ENCODE measurements around the gene UBE3B. TPM values are rescaled to one million over a fixed set of nuclear protein-coding genes. Genes with fewer than 3 reads are reported as not detected.
A peak's percentile ranks its signal among the peaks of the same experiment; 100 is the strongest.

UBE3B gene
- total RNA-seq, 4 donors from 2014 or later: 52.2 to 72.5 (median 65.5) TPM

- 18 to 39% methylated on average over 6 of the region's 6 CpGs for WGBS, 2 donors
- TF ChIP-seq POLR2A (IDR thresholded peaks at IDR 0.05): no peak
- TF ChIP-seq CTCF (IDR thresholded peaks at IDR 0.05): no peak
- H3K9me3 ChIP-seq: no peaks in the 10 kb centered on the region
- peaks cover 26 to 35% of the 10 kb centered on the region in 2 donors for H3K4me1 ChIP-seq
- peaks cover 0 to 17% of the 10 kb centered on the region in 2 donors for H3K36me3 ChIP-seq
- peak; percentile 56 to 61 for DNase-seq
- intact Hi-C loops (cut with DNase I): no loop called here
- peak overlapping the region; percentile 61 to 90 (median 77) for H3K27ac ChIP-seq
- H3K4me3 ChIP-seq (replicated peaks in 1 of 3): no peak overlapping the region
- no peaks in the 10 kb centered on the region for H3K27me3 ChIP-seq
These were observed 33.2 kb upstream of the UBE3B start for GRCh38 chr12:109444259-109444658.

GRCh38 chr12:109445191-109445609, 32.2 kb upstream of the UBE3B start:
- WGBS, 2 donors: 88% methylated on average over 2 of the region's 2 CpGs
- intact Hi-C loops (cut with DNase I): no loop called here
- H3K9me3 ChIP-seq: no peaks in the 10 kb centered on the region
- peaks cover 17 to 25% of the 10 kb centered on the region in 2 donors for H3K4me1 ChIP-seq
- no peak overlapping the region for H3K4me3 ChIP-seq (replicated peaks in 1 of 3)
- no peak for TF ChIP-seq CTCF (IDR thresholded peaks at IDR 0.05)
- TF ChIP-seq POLR2A (IDR thresholded peaks at IDR 0.05): no peak
- H3K36me3 ChIP-seq: peaks cover 3 to 17% of the 10 kb centered on the region in 2 donors
- H3K27me3 ChIP-seq: no peaks in the 10 kb centered on the region
- peak overlapping the region; percentile 61 to 90 (median 77) for H3K27ac ChIP-seq
- no peak for DNase-seq

- Histone ChIP-seq H3K4me3 (replicated peaks in 1 of 3) (no peak overlapping the region), H3K4me1 (peaks cover 15 to 21% of the 10 kb centered on the region in 2 donors), H3K36me3 (peaks cover 11 to 24% of the 10 kb centered on the region in 2 donors), H3K27ac (no peak overlapping the region), H3K9me3 (no peaks in the 10 kb centered on the region), H3K27me3 (no peaks in the 10 kb centered on the region)
- TF ChIP-seq CTCF (IDR thresholded peaks at IDR 0.05) (no peak), POLR2A (IDR thresholded peaks at IDR 0.05) (no peak)
- intact Hi-C loops (cut with DNase I): no loop called here
- 89 to 90% methylated on average over 8 of the region's 8 CpGs for WGBS, 2 donors
- DNase-seq: no peak
These were observed 30.6 kb upstream of the UBE3B start for GRCh38 chr12:109446869-109447268.

GRCh38 chr12:109447482-109447881, 30.0 kb upstream of the UBE3B start:
- H3K4me3 ChIP-seq (replicated peaks in 1 of 3): no peak overlapping the region
- no peak overlapping the region for H3K27ac ChIP-seq
- H3K9me3 ChIP-seq: no peaks in the 10 kb centered on the region
- no peak for TF ChIP-seq POLR2A (IDR thresholded peaks at IDR 0.05)
- no peak for TF ChIP-seq CTCF (IDR thresholded peaks at IDR 0.05)
- H3K27me3 ChIP-seq: no peaks in the 10 kb centered on the region
- DNase-seq: no peak
- peaks cover 11 to 30% of the 10 kb centered on the region in 2 donors for H3K36me3 ChIP-seq
- 87 to 88% methylated on average over 9 of the region's 9 CpGs for WGBS, 2 donors
- peaks cover 18 to 27% of the 10 kb centered on the region in 2 donors for H3K4me1 ChIP-seq
- intact Hi-C loops (cut with DNase I): no loop called here

GRCh38 chr12:109448272-109448671, 29.2 kb upstream of the UBE3B start:
- intact Hi-C loops (cut with DNase I): no loop called here
- no peak overlapping the region for H3K27ac ChIP-seq
- no peak for TF ChIP-seq POLR2A (IDR thresholded peaks at IDR 0.05)
- no peak for TF ChIP-seq CTCF (IDR thresholded peaks at IDR 0.05)

More at GRCh38 chr12:109448272-109448671, 29.2 kb upstream of the UBE3B start:
- Histone ChIP-seq H3K27me3 (no peaks in the 10 kb centered on the region), H3K9me3 (no peaks in the 10 kb centered on the region), H3K4me1 (peaks cover 25 to 33% of the 10 kb centered on the region in 2 donors), H3K4me3 (replicated peaks in 1 of 3) (no peak overlapping the region), H3K36me3 (peaks cover 16 to 36% of the 10 kb centered on the region in 2 donors)
- WGBS, 2 donors: 87 to 92% methylated on average over 5 of the region's 5 CpGs
- no peak for DNase-seq
